ENCODE results near the gene DMBT1.

The DMBT1 gene

GRCh38 chr10:122669045-122669444 lies 108.5 kb downstream of the DMBT1 start:
- no peak overlapping the region for H3K9ac ChIP-seq (ENCODE audit: insufficient read length, low read depth)
- no peak for DNase-seq (ENCODE audit: low read depth, low spot score)
- no peak for TF ChIP-seq ZNF274 (IDR thresholded peaks at IDR 0.05; ENCODE audit: low read depth, low read length)
- no peak for TF ChIP-seq YY1 (IDR thresholded peaks at IDR 0.05; ENCODE audit: insufficient read depth, insufficient read length)
- TF ChIP-seq SUZ12 (IDR thresholded peaks at IDR 0.05; ENCODE audit: extremely low read depth, insufficient read depth, insufficient read length), result no peak
- no peak overlapping the region for H3K4me3 ChIP-seq (ENCODE audit: insufficient read length, low read depth)
- no peaks in the 10 kb centered on the region for H3K27me3 ChIP-seq (ENCODE audit: insufficient read depth, insufficient read length)
- H3K36me3 ChIP-seq (ENCODE audit: insufficient read depth, insufficient read length, low read length), result no peaks in the 10 kb centered on the region
- H3K9me3 ChIP-seq (ENCODE audit: insufficient read depth, low read length), result no peaks in the 10 kb centered on the region
- H3K4me1 ChIP-seq (ENCODE audit: insufficient read depth, insufficient read length), result peaks cover 2% of the 10 kb centered on the region

GRCh38 chr10:122669842-122670241 lies 109.3 kb downstream of the DMBT1 start:
- Histone ChIP-seq H3K27me3 (ENCODE audit: insufficient read depth, insufficient read length) (no peaks in the 10 kb centered on the region), H3K9me3 (ENCODE audit: insufficient read depth, low read length) (no peaks in the 10 kb centered on the region), H3K9ac (ENCODE audit: insufficient read length, low read depth) (no peak overlapping the region), H3K36me3 (ENCODE audit: insufficient read depth, insufficient read length, low read length) (no peaks in the 10 kb centered on the region), H3K4me1 (ENCODE audit: insufficient read depth, insufficient read length) (peaks cover 2% of the 10 kb centered on the region), H3K4me3 (ENCODE audit: insufficient read length, low read depth) (no peak overlapping the region)
- DNase-seq (ENCODE audit: low read depth, low spot score), result peak; percentile 16
- TF ChIP-seq YY1 (IDR thresholded peaks at IDR 0.05; ENCODE audit: insufficient read depth, insufficient read length) (no peak), ZNF274 (IDR thresholded peaks at IDR 0.05; ENCODE audit: low read depth, low read length) (no peak), SUZ12 (IDR thresholded peaks at IDR 0.05; ENCODE audit: extremely low read depth, insufficient read depth, insufficient read length) (no peak)

- Histone ChIP-seq H3K4me3 (ENCODE audit: insufficient read length, low read depth) (no peak overlapping the region), H3K36me3 (ENCODE audit: insufficient read depth, insufficient read length, low read length) (no peaks in the 10 kb centered on the region), H3K9me3 (ENCODE audit: insufficient read depth, low read length) (no peaks in the 10 kb centered on the region), H3K27me3 (ENCODE audit: insufficient read depth, insufficient read length) (no peaks in the 10 kb centered on the region), H3K9ac (ENCODE audit: insufficient read length, low read depth) (no peak overlapping the region), H3K4me1 (ENCODE audit: insufficient read depth, insufficient read length) (peaks cover 2% of the 10 kb centered on the region)
- DNase-seq (ENCODE audit: low read depth, low spot score), result no peak
- TF ChIP-seq SUZ12 (IDR thresholded peaks at IDR 0.05; ENCODE audit: extremely low read depth, insufficient read depth, insufficient read length), result no peak
- TF ChIP-seq ZNF274 (IDR thresholded peaks at IDR 0.05; ENCODE audit: low read depth, low read length), result no peak
- TF ChIP-seq YY1 (IDR thresholded peaks at IDR 0.05; ENCODE audit: insufficient read depth, insufficient read length), result no peak
Measured at GRCh38 chr10:122671355-122671754, 110.8 kb downstream of the DMBT1 start.

GRCh38 chr10:122672655-122673054 lies 112.1 kb downstream of the DMBT1 start:
- H3K4me1 ChIP-seq (ENCODE audit: insufficient read depth, insufficient read length), result no peaks in the 10 kb centered on the region
- H3K27me3 ChIP-seq (ENCODE audit: insufficient read depth, insufficient read length), result no peaks in the 10 kb centered on the region
- no peaks in the 10 kb centered on the region for H3K9me3 ChIP-seq (ENCODE audit: insufficient read depth, low read length)
- H3K36me3 ChIP-seq (ENCODE audit: insufficient read depth, insufficient read length, low read length), result no peaks in the 10 kb centered on the region
- H3K9ac ChIP-seq (ENCODE audit: insufficient read length, low read depth), result no peak overlapping the region
- TF ChIP-seq SUZ12 (IDR thresholded peaks at IDR 0.05; ENCODE audit: extremely low read depth, insufficient read depth, insufficient read length), result no peak
- no peak for TF ChIP-seq YY1 (IDR thresholded peaks at IDR 0.05; ENCODE audit: insufficient read depth, insufficient read length)
- TF ChIP-seq ZNF274 (IDR thresholded peaks at IDR 0.05; ENCODE audit: low read depth, low read length), result no peak
- no peak overlapping the region for H3K4me3 ChIP-seq (ENCODE audit: insufficient read length, low read depth)
- DNase-seq (ENCODE audit: low read depth, low spot score), result no peak

- H3K27me3 ChIP-seq (ENCODE audit: insufficient read depth, insufficient read length), result no peaks in the 10 kb centered on the region
- H3K4me1 ChIP-seq (ENCODE audit: insufficient read depth, insufficient read length), result no peaks in the 10 kb centered on the region
- no peak overlapping the region for H3K4me3 ChIP-seq (ENCODE audit: insufficient read length, low read depth)
- H3K9me3 ChIP-seq (ENCODE audit: insufficient read depth, low read length), result no peaks in the 10 kb centered on the region
- TF ChIP-seq ZNF274 (IDR thresholded peaks at IDR 0.05; ENCODE audit: low read depth, low read length), result no peak
- no peak for TF ChIP-seq SUZ12 (IDR thresholded peaks at IDR 0.05; ENCODE audit: extremely low read depth, insufficient read depth, insufficient read length)
- no peak for TF ChIP-seq YY1 (IDR thresholded peaks at IDR 0.05; ENCODE audit: insufficient read depth, insufficient read length)
- no peak overlapping the region for H3K9ac ChIP-seq (ENCODE audit: insufficient read length, low read depth)
- no peaks in the 10 kb centered on the region for H3K36me3 ChIP-seq (ENCODE audit: insufficient read depth, insufficient read length, low read length)
- no peak for DNase-seq (ENCODE audit: low read depth, low spot score)
Measured at GRCh38 chr10:122673269-122673668, 112.7 kb downstream of the DMBT1 start.

GRCh38 chr10:122673731-122674130 lies 113.2 kb downstream of the DMBT1 start:
- no peaks in the 10 kb centered on the region for H3K4me1 ChIP-seq (ENCODE audit: insufficient read depth, insufficient read length)
- no peak for DNase-seq (ENCODE audit: low read depth, low spot score)
- no peak overlapping the region for H3K9ac ChIP-seq (ENCODE audit: insufficient read length, low read depth)
- H3K4me3 ChIP-seq (ENCODE audit: insufficient read length, low read depth), result no peak overlapping the region
- H3K36me3 ChIP-seq (ENCODE audit: insufficient read depth, insufficient read length, low read length), result no peaks in the 10 kb centered on the region
- H3K9me3 ChIP-seq (ENCODE audit: insufficient read depth, low read length), result no peaks in the 10 kb centered on the region
- H3K27me3 ChIP-seq (ENCODE audit: insufficient read depth, insufficient read length), result no peaks in the 10 kb centered on the region
- no peak for TF ChIP-seq ZNF274 (IDR thresholded peaks at IDR 0.05; ENCODE audit: low read depth, low read length)
- no peak for TF ChIP-seq SUZ12 (IDR thresholded peaks at IDR 0.05; ENCODE audit: extremely low read depth, insufficient read depth, insufficient read length)
- no peak for TF ChIP-seq YY1 (IDR thresholded peaks at IDR 0.05; ENCODE audit: insufficient read depth, insufficient read length)

GRCh38 chr10:122674781-122675180 lies 114.2 kb downstream of the DMBT1 start:
- TF ChIP-seq YY1 (IDR thresholded peaks at IDR 0.05; ENCODE audit: insufficient read depth, insufficient read length) (no peak), ZNF274 (IDR thresholded peaks at IDR 0.05; ENCODE audit: low read depth, low read length) (no peak), SUZ12 (IDR thresholded peaks at IDR 0.05; ENCODE audit: extremely low read depth, insufficient read depth, insufficient read length) (no peak)
- Histone ChIP-seq H3K9me3 (ENCODE audit: insufficient read depth, low read length) (no peaks in the 10 kb centered on the region), H3K36me3 (ENCODE audit: insufficient read depth, insufficient read length, low read length) (no peaks in the 10 kb centered on the region), H3K4me3 (ENCODE audit: insufficient read length, low read depth) (no peak overlapping the region), H3K4me1 (ENCODE audit: insufficient read depth, insufficient read length) (no peaks in the 10 kb centered on the region), H3K27me3 (ENCODE audit: insufficient read depth, insufficient read length) (no peaks in the 10 kb centered on the region), H3K9ac (ENCODE audit: insufficient read length, low read depth) (no peak overlapping the region)
- no peak for DNase-seq (ENCODE audit: low read depth, low spot score)
